HTR-8/SVneo (cell line): ENCODE results near the gene STX16.

Experiments used
- DNase-seq: peaks from one replicate; pipeline ENCODE4 v3.0.0; 2011; ENCODE audit warnings: low spot score, mixed read lengths; ENCODE audit not compliant: insufficient read length
- FAIRE-seq: peaks from 2 replicates; lab custom pipeline; 2011; peaks lifted over from hg19 to GRCh38; lab: Jason Lieb, UNC

Gene STX16

DNA sequence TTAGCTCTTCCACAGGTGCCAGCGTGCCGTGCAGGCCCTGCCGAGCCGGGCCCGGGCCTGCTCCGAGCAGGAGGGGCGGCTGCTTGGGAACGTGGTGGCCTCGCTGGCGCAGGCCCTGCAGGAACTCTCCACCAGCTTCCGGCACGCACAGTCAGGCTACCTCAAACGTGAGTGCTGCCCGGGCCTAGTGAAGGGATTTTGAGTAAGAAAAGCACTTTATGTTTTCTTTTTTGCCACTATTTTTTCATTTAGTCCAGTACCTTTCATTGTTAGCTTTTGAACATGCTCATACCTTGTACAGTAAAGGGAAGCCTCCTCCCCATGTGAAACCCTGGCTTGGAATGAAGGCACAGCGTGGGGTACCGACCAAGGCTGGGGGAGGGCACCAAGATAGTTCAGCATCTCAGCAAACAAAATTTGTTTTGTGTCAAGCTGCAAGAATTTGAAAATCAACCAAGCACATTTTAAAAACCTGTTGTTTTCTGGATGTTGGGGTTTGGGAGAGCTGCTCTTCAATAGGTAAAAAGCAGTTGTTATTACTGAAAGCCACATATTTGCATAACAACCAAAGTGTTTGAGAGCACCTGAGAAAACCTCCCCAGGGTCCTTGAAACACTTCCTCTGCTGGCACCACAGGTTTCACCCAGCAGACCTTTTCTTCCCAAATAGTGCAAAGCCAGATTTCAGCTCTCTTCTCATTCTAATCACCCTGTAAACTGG, 18.4 kb downstream of the STX16 start:
- FAIRE-seq (peak; percentile 69), DNase-seq (no peak)

- FAIRE-seq (no peak), DNase-seq (no peak)
Observed at GRCh38 chr20:58670102-58670501, 19.0 kb downstream of the STX16 start.

- peak; percentile 90 for FAIRE-seq
Observed at GRCh38 chr20:58670659-58671058, 19.6 kb downstream of the STX16 start.

DNA sequence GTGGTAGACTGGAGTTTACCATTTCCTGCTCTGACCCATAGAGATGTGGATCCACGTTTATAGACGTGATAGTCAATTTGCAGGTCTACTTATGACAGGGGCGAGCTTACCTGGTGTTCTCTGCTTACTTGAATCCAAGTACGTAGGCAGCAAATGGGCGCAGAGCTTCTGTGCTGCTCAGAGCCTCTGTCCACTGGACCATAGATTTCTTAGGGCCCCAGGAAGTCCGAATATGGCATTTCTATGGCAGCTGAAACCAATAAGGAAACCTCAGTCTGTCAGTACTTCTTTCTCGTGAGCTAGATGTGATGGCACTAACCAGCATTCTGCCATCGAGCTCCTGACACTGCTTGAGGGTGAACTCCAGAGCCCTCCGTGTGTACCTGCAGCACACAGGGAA, 22.0 kb downstream of the STX16 start:
- FAIRE-seq (peak; percentile 79), DNase-seq (no peak)

More at GRCh38 chr20:58670659-58671058, 19.6 kb downstream of the STX16 start:
- DNase-seq = no peak

- FAIRE-seq (no peak), DNase-seq (no peak)
Observed at GRCh38 chr20:58675146-58675584, 24.1 kb downstream of the STX16 start.

DNA sequence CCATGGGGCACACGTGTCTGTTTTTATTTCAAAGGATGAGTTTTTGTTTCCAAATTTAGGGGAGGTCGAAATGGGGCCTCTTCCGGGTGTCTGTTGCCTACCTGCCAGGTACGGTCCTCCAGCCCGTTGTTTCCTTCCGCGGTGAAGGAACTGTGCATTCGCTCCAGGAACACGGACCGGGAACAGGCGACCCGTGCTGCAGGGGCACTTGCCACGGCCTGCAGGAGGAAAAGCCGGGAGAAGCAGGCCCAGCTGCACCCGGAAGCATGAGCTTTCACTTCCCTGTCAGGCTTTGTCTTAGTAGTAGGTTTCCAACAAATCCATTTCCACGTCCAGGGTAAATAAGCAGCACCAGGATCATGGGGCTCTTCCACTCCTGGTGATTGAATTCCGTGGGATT, 24.6 kb downstream of the STX16 start:
- FAIRE-seq = peak; percentile 85
- no peak for DNase-seq

GRCh38 chr20:58676161-58676560, 25.1 kb downstream of the STX16 start:
- FAIRE-seq (peak; percentile 59), DNase-seq (no peak)

GRCh38 chr20:58677079-58677604, 26.1 kb downstream of the STX16 start:
- DNase-seq = no peak
- FAIRE-seq = peak; percentile 82

GRCh38 chr20:58677808-58678207, 26.7 kb downstream of the STX16 start:
- FAIRE-seq (peak; percentile 54), DNase-seq (no peak)

- DNase-seq (no peak), FAIRE-seq (peak; percentile 20)
Observed at GRCh38 chr20:58678806-58679205, 27.7 kb downstream of the STX16 start.

DNA sequence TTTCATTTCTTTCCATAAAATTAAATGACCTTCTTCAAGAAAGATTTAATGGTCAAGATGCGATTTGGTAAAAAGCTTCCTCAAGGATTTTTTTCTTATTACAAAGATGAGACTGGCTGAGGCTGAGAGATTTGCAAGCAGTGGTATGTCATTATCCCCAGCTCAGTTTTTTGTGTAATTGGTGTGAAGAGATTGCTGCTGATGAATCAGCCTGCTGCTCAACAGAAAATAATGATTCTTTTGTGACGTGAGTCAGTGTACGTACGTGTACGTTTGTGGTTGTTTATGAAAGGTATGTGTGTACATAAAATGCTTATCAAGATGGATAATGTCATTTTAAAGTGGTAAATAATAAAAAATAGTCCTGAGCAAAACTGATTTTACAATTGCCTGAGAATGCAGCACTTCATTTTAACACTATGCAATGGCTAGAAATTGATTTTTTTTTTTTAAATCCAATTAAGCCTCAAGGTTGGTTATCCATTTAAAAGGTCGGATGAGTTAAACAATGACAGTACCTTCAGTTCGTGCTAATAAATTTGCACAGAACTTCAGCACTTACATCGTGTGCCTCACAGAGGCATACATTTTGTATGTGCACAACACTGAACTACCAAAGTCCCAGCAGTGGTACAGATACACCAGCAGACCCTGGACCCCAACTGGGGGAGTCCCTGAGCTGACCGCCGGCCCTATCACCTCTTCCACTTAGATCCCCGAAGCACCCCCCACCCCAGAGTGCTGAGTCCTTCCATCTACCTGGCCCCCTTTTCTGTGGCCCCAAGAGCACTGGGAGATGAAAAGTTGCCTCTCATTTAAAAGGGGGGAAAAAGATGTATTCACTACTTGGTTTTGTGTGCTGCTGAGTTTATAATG, 31.8 kb downstream of the STX16 start:
- no peak for DNase-seq
- peak; percentile 90 for FAIRE-seq

DNA sequence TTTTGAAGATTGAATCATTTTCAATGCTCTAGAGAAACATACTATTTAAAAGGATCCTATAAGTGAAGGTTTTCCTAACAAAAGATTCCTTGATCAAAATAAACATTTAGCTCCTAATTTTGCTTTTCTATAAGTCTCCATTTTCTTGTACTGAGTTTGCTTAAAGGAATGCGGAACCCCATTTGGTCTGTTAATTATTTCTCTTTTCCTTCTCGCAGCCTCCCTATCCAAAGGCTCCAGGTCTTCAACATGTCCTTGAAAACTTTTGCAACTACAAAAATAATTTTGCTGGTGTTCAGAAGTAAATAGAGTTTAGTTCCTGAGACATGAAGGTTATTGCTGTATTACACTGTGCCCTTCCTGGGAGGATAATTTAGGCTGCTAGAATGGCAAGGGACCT, 33.2 kb downstream of the STX16 start:
- FAIRE-seq (no peak), DNase-seq (no peak)

- DNase-seq = no peak
- peak; percentile 87 for FAIRE-seq
Observed at GRCh38 chr20:58685988-58686387, 34.9 kb downstream of the STX16 start.

GRCh38 chr20:58688414-58688813, 37.3 kb downstream of the STX16 start:
- FAIRE-seq (peak; percentile 100), DNase-seq (no peak)

DNA sequence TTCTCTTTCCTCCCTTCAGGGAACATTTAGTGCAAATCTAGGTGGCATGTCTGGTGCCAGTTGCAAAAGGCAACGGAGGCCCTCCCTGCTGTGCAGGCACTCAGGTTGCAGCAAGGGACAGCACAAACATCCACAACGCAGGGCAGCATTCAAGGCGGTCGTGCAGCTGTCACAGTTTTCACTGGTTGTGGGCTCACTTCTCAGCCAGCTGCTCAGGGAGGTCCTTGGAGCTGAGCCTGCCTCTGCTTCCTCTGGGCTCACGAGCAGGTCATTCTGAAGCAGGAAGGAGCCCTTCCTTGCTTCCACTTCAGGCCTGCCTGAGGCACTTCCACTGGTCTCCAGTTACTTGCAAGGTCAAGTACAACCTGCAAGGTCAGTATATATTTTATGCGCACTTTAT, 37.8 kb downstream of the STX16 start:
- no peak for DNase-seq
- no peak for FAIRE-seq

GRCh38 chr20:58690396-58691135, 39.5 kb downstream of the STX16 start:
- DNase-seq = no peak
- FAIRE-seq = peak; percentile 42

DNA sequence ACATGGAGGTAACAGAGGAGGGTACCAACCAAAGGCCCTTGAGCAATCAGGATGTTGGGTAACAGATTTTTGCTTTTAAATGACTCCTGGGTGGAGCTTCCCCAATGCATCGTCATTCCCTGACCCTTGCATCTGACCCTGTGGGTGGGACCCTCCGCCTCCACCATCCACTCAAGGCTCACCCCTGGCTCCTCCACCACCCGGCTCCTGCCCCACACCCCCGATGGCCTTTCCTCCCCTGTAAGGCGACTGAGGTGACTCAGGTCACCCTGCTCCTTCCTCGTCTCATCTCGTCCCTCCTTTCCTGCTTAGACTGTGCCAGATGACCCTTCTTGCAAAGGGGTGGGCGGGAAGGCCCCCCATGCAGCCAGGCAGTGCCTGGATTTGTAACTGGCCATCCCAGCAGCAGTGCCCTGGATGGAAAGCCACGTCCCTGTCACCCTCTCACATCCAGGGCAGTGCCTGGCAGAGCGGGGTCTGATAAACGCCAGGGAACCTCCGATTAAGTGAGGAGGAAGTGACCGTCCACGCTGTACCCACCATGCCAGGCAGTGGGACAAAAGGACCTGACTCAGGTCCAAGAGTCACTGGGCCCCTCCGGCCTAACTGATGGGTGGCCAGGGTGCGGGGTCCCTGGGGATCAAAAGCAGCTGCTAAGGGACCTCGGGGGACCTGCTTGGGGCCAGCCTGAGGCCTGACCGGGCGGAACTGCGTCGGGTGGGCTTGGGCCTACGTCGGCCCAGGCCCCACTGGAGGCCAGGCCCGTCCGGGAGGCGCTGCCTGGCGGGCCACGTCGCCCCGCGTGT, 40.9 kb downstream of the STX16 start:
- DNase-seq (no peak), FAIRE-seq (peak; percentile 86)

GRCh38 chr20:58692579-58693225, 41.6 kb downstream of the STX16 start, which contains the start of gene NPEPL1:
TSS of gene NPEPL1 (plus strand) at chr20:58692800. CDS start at chr20:58692901, 101 bp downstream.
- DNase-seq (peak; percentile 54), FAIRE-seq (no peak)
